Activated naive CD8-positive, alpha-beta T cell treated with anti-CD3 and anti-CD28 coated beads for 36 hours (primary cell): ENCODE results near the gene ACP1. TPM values are rescaled to one million over a fixed set of nuclear protein-coding genes. Genes with fewer than 3 reads are reported as not detected.

Experiments used
- DNase-seq: peaks from one replicate; pipeline ENCODE4 v3.0.0; 2021
- H3K27ac Mint-ChIP-seq: one replicate; pipeline ENCODE4 v1.8.0; 2022; ENCODE audit warnings: mild to moderate bottlenecking, moderate library complexity, mixed read lengths
- H3K27me3 Mint-ChIP-seq: one replicate; pipeline ENCODE4 v1.8.0; 2022; ENCODE audit warnings: mild to moderate bottlenecking, mixed read lengths
- H3K36me3 Mint-ChIP-seq: one replicate; pipeline ENCODE4 v1.8.0; 2021; ENCODE audit warnings: mild to moderate bottlenecking, mixed read lengths
- H3K4me1 Mint-ChIP-seq: one replicate; pipeline ENCODE4 v1.8.0; 2021; ENCODE audit warnings: mixed read lengths
- H3K4me3 Mint-ChIP-seq: one replicate; pipeline ENCODE4 v1.8.0; 2022; ENCODE audit warnings: mild to moderate bottlenecking, moderate library complexity, mixed read lengths
- H3K9me3 Mint-ChIP-seq: one replicate; pipeline ENCODE4 v1.8.0; 2022; ENCODE audit warnings: mixed read lengths
- total RNA-seq, 2 experiments: library from RNA; stranded (reverse); gene quantifications; one replicate each; pipeline ENCODE4 v1.2.3, GENCODE V29; 2021

ACP1 gene
- total RNA-seq, 2 experiments from 2014 or later, result 170 to 172 TPM

DNA sequence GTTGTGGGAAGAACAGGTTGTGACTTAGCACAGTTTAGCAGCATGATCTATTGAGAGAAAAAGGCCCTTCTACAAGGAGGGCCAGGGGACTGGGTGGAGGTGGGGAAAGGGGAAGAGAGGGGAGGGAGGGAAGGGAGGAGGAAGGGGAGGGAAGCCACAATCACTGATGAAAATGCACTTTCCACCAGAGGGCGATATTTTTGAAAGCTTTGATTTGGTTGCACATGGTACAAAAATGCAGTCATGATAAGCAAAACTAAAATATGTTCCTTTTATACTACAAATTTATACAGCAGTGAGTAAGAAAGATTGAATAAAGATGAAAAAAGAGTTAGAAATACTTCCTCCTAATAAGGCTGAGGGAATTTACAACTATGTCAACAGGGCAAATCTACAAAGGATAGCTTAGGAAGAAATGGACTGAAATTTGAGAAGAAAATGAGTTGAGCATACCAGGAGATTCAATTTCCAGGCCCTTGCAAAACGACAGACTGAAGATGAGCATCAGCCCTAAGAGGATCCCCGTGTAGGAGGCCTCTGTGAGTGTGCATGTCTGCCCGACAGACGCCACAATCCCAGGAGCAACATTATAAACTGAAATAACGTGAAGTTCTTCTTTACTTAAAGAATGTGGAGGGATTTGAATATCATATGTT lies 18.1 kb upstream of the ACP1 start:
- Mint-ChIP-seq H3K4me1 (peaks cover 7% of the 10 kb centered on the region), H3K27me3 (no peaks in the 10 kb centered on the region), H3K27ac (no peak overlapping the region), H3K36me3 (peaks cover 22% of the 10 kb centered on the region), H3K9me3 (peaks cover 5% of the 10 kb centered on the region), H3K4me3 (no peak overlapping the region)
- no peak for DNase-seq

GRCh38 chr2:248724-249123 lies 16.0 kb upstream of the ACP1 start:
- Mint-ChIP-seq H3K27ac (no peak overlapping the region), H3K9me3 (no peaks in the 10 kb centered on the region), H3K36me3 (peaks cover 8% of the 10 kb centered on the region), H3K4me1 (peaks cover 7% of the 10 kb centered on the region), H3K4me3 (no peak overlapping the region), H3K27me3 (no peaks in the 10 kb centered on the region)
- DNase-seq, result no peak

DNA sequence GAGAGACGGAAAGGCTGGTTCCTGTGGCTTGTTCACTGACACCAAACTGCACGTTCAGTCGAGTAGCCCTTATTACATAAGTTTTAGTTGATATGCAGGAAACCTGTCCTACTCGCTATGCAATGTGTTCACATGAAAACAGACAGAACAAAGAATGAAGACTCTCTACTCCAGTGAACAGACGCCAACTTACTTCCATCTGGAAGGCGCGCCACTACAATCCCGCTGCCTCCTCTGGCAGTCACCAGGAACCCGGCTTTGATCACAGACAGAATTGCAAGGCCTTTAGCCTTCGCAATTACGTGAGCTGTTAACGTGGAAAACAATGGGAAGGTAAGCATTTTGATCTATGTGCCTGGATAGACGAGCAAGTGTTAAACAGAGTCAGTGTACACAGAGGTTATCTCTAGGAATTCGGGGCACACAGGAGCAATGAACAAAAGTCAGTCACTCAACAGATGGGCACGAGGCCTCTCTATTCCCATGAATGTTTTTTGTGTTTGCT lies 15.2 kb upstream of the ACP1 start:
- Mint-ChIP-seq H3K27me3 (no peaks in the 10 kb centered on the region), H3K27ac (no peak overlapping the region), H3K9me3 (no peaks in the 10 kb centered on the region), H3K36me3 (peaks cover 6% of the 10 kb centered on the region), H3K4me1 (peaks cover 7% of the 10 kb centered on the region), H3K4me3 (no peak overlapping the region)
- no peak for DNase-seq

DNA sequence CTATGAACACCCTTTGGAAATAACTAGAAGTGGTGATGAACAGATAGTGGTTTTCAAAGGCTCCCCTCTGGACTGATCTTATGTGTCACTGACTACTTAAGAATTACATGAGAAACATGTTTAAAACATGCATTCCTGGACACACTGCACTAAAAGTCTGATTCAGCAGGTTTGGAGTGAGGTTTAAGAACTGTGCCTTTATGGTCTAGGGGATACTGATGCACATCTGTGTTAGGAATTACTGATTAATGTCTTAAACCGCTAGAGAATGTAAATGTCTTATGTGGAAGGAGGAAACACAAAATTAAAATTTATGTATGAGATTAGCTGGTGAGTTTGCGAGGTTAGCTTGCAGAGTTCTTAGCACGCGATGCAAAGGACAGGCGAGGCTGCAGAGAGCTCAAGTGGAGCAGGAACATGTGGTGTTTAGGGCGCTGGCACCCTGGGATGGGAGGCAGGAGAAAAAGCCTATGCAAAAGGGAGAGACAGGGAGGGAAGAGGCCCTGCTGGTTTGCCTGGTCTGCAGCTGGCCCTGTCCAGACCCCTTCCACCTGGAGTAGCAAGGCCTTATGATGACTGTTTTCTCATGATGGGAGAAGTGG lies 12.6 kb upstream of the ACP1 start:
- DNase-seq, result no peak
- H3K9me3 Mint-ChIP-seq, result no peaks in the 10 kb centered on the region
- no peak overlapping the region for H3K4me3 Mint-ChIP-seq
- no peaks in the 10 kb centered on the region for H3K27me3 Mint-ChIP-seq
- H3K27ac Mint-ChIP-seq, result no peak overlapping the region
- H3K4me1 Mint-ChIP-seq, result no peaks in the 10 kb centered on the region
- peaks cover 2% of the 10 kb centered on the region for H3K36me3 Mint-ChIP-seq

GRCh38 chr2:253202-253638 lies 11.5 kb upstream of the ACP1 start:
- no peak for DNase-seq
- no peak overlapping the region for H3K27ac Mint-ChIP-seq
- H3K4me3 Mint-ChIP-seq, result no peak overlapping the region
- H3K27me3 Mint-ChIP-seq, result no peaks in the 10 kb centered on the region
- no peaks in the 10 kb centered on the region for H3K4me1 Mint-ChIP-seq
- peaks cover 9% of the 10 kb centered on the region for H3K9me3 Mint-ChIP-seq
- H3K36me3 Mint-ChIP-seq, result peaks cover 7% of the 10 kb centered on the region

- Mint-ChIP-seq H3K27ac (no peak overlapping the region), H3K36me3 (peaks cover 14% of the 10 kb centered on the region), H3K4me3 (no peak overlapping the region), H3K27me3 (no peaks in the 10 kb centered on the region), H3K4me1 (no peaks in the 10 kb centered on the region), H3K9me3 (peaks cover 18% of the 10 kb centered on the region)
- DNase-seq, result no peak
Observed at GRCh38 chr2:254241-254640, 10.5 kb upstream of the ACP1 start.

- Mint-ChIP-seq H3K27ac (no peak overlapping the region), H3K36me3 (peaks cover 17% of the 10 kb centered on the region), H3K4me1 (no peaks in the 10 kb centered on the region), H3K9me3 (peaks cover 20% of the 10 kb centered on the region), H3K27me3 (no peaks in the 10 kb centered on the region), H3K4me3 (no peak overlapping the region)
- no peak for DNase-seq
Observed at GRCh38 chr2:255195-255594, 9.6 kb upstream of the ACP1 start.

GRCh38 chr2:256094-256493 lies 8.7 kb upstream of the ACP1 start:
- peaks cover 20% of the 10 kb centered on the region for H3K36me3 Mint-ChIP-seq
- no peak overlapping the region for H3K27ac Mint-ChIP-seq
- DNase-seq, result no peak
- H3K4me3 Mint-ChIP-seq, result no peak overlapping the region
- no peaks in the 10 kb centered on the region for H3K4me1 Mint-ChIP-seq
- peaks cover 20% of the 10 kb centered on the region for H3K9me3 Mint-ChIP-seq
- no peaks in the 10 kb centered on the region for H3K27me3 Mint-ChIP-seq

GRCh38 chr2:257429-257828 lies 7.3 kb upstream of the ACP1 start:
- Mint-ChIP-seq H3K4me3 (no peak overlapping the region), H3K4me1 (peaks cover 5% of the 10 kb centered on the region), H3K36me3 (peaks cover 24% of the 10 kb centered on the region), H3K27ac (no peak overlapping the region), H3K27me3 (no peaks in the 10 kb centered on the region), H3K9me3 (peaks cover 20% of the 10 kb centered on the region)
- DNase-seq, result no peak

DNA sequence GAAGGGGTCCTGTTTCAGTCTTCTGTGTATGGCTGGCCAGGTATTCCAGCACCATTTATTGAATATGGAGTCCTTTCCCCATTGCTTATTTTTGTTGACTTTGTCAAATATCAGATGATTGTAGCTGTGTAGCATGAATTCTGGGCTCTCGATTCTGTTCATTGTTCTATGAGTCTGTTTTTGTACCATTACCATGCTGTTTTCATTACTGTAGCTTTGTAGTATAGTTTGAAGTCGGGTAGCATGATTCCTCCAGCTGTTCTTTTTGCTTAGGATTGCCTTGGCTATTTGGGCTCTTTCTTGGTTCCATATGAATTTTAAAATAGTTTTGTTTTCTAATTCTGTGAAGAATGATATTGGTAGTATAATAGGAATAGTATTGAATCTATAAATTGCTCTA lies 6.9 kb upstream of the ACP1 start:
- H3K4me3 Mint-ChIP-seq, result no peak overlapping the region
- H3K9me3 Mint-ChIP-seq, result peaks cover 20% of the 10 kb centered on the region
- H3K27me3 Mint-ChIP-seq, result no peaks in the 10 kb centered on the region
- peaks cover 29% of the 10 kb centered on the region for H3K36me3 Mint-ChIP-seq
- DNase-seq, result no peak
- peaks cover 9% of the 10 kb centered on the region for H3K4me1 Mint-ChIP-seq
- H3K27ac Mint-ChIP-seq, result no peak overlapping the region

- no peak overlapping the region for H3K27ac Mint-ChIP-seq
Observed at GRCh38 chr2:258933-259332, 5.8 kb upstream of the ACP1 start.

GRCh38 chr2:259789-260331 lies 4.9 kb upstream of the ACP1 start:
- no peak overlapping the region for H3K4me3 Mint-ChIP-seq
- no peaks in the 10 kb centered on the region for H3K27me3 Mint-ChIP-seq
- no peak for DNase-seq
- H3K27ac Mint-ChIP-seq, result no peak overlapping the region
- peaks cover 31% of the 10 kb centered on the region for H3K36me3 Mint-ChIP-seq
- peaks cover 12% of the 10 kb centered on the region for H3K4me1 Mint-ChIP-seq
- H3K9me3 Mint-ChIP-seq, result peaks cover 20% of the 10 kb centered on the region

More at GRCh38 chr2:258933-259332, 5.8 kb upstream of the ACP1 start:
- H3K27me3 Mint-ChIP-seq, result no peaks in the 10 kb centered on the region
- H3K4me1 Mint-ChIP-seq, result peaks cover 12% of the 10 kb centered on the region
- H3K9me3 Mint-ChIP-seq, result peaks cover 20% of the 10 kb centered on the region
- no peak overlapping the region for H3K4me3 Mint-ChIP-seq
- H3K36me3 Mint-ChIP-seq, result peaks cover 31% of the 10 kb centered on the region
- no peak for DNase-seq

- no peak overlapping the region for H3K27ac Mint-ChIP-seq
- no peak for DNase-seq
- no peak overlapping the region for H3K4me3 Mint-ChIP-seq
- H3K36me3 Mint-ChIP-seq, result peaks cover 31% of the 10 kb centered on the region
- H3K27me3 Mint-ChIP-seq, result no peaks in the 10 kb centered on the region
- peaks cover 20% of the 10 kb centered on the region for H3K9me3 Mint-ChIP-seq
- H3K4me1 Mint-ChIP-seq, result peaks cover 12% of the 10 kb centered on the region
Observed at GRCh38 chr2:260507-261161, 4.1 kb upstream of the ACP1 start.

- no peak for DNase-seq
- Mint-ChIP-seq H3K9me3 (peaks cover 20% of the 10 kb centered on the region), H3K4me3 (no peak overlapping the region), H3K27me3 (no peaks in the 10 kb centered on the region), H3K27ac (peak overlapping the region; percentile 39), H3K4me1 (peaks cover 15% of the 10 kb centered on the region), H3K36me3 (peaks cover 38% of the 10 kb centered on the region)
Observed at GRCh38 chr2:262117-262516, 2.6 kb upstream of the ACP1 start.

DNA sequence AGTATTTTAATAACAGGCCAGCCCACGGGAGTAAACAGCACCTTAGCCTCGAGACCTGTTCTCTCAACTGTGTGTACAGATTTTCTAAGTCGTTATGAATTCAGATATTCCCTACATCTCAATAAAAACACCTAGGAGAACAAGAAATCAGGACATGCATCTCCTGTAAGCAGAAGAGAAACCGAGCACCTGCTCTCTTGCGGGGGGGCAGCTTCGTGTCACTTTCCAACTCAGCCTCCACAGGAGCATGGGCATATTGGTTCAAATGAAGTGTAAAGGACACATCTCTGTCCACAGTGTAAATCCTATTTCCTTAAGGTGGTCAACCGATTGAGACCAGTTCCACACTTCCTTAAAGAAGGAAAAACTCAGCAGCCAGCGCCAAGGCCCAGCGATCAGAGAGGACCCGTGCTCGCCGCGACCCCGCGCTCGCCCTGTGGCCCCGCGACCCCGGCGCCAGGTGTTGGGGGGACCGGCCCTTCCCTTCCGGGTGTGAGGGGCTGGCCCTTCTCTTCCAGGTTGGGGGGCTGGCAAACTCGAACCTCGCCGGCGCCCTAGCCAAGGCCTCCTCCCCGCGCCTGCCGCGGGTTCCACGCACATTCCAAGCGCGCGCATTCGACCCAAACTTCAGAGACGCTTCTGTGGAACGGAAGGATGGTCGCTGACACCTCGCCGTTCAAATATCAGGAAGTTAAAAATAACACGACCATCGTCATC lies 1.6 kb upstream of the ACP1 start:
- Mint-ChIP-seq H3K9me3 (peaks cover 11% of the 10 kb centered on the region), H3K36me3 (peaks cover 36% of the 10 kb centered on the region), H3K4me3 (peak overlapping the region; percentile 91), H3K27me3 (no peaks in the 10 kb centered on the region), H3K27ac (peak overlapping the region; percentile 82), H3K4me1 (peaks cover 25% of the 10 kb centered on the region)
- no peak for DNase-seq
